Epidermal melanocyte (primary cell): ENCODE measurements around the gene ENPP3.

ENCODE experiments used
- DNase-seq: peaks from one replicate; pipeline ENCODE4 v3.0.0; 2011; ENCODE audit warnings: low spot score; ENCODE audit not compliant: insufficient read length

The ENPP3 gene

GRCh38 chr6:131642987-131643611, 6.0 kb downstream of the ENPP3 start:
- no peak for DNase-seq

DNA sequence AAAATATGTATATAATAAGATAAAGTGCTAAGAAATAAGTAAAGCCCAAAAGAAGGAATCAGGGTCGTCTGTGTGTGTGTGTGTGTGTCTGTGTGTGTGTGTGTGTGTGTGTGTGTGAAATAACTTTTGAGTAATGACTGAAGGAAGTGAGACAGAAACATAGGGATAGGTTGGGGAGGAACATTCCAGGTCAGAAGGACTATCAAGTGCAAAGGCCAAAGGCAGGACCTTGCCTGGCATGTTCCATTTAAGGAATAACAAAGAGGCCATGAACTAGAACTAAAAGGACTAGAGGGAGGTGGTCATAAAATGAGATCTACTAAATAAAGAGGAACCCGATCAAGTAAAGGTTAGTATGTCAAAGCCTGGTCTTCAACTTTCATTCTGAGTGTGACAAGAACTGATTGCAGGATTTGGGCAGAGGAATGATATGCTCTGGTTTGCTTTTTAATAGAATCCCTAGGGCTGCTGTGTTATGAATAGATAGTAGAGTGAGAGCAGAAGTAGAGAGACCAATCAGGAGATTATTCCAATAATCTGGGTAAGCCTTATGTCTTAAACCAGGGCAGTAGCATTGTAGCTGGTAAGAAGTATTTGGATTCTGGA, 6.9 kb downstream of the ENPP3 start:
- no peak for DNase-seq

- no peak for DNase-seq
Observed at GRCh38 chr6:131644921-131645320, 7.8 kb downstream of the ENPP3 start.

- no peak for DNase-seq
Observed at GRCh38 chr6:131645846-131646245, 8.7 kb downstream of the ENPP3 start.

- DNase-seq = no peak
Observed at GRCh38 chr6:131646249-131646670, 9.2 kb downstream of the ENPP3 start.

- no peak for DNase-seq
Observed at GRCh38 chr6:131651782-131652181, 14.7 kb downstream of the ENPP3 start.

GRCh38 chr6:131652472-131652871, 15.4 kb downstream of the ENPP3 start:
- no peak for DNase-seq

GRCh38 chr6:131654326-131654725, 17.2 kb downstream of the ENPP3 start:
- no peak for DNase-seq

DNA sequence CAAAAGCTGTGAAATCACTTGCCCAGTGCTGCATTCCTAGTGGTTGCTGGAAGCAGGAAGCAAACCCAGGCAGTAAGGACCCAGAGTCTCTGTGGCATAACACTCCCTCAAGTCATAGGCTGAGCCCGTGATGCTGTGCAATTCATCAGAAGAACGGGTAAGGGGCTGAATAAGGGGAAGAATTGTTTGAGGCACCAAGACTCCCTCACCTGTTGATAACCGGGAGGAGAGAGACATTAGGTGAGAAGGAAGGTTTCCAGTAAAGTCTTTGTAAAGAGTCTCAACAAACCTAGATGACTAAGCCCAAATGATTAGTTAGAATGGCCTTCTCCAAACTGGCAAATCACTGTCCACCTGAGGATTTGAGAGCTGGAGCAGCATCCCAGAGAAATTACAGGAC, 18.3 kb downstream of the ENPP3 start:
- DNase-seq = no peak

DNA sequence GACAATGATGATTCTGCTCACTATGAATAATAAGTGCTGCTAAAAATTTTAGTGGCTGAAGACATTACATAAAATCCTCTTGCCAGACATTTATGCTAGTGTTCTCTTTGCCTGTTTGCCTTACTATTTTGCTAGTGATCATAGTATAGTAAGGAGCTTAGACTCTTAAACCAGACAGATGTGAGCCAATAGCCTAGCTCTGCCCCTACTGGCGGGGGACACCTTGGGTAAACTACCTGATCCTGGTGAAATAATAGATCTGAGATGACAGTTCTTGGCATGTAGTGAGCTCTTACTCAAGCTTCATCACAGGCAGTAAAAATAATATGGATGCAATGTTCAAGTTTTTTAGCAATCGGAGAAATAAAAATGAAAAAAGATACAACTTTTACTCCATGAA, 18.8 kb downstream of the ENPP3 start:
- no peak for DNase-seq

DNA sequence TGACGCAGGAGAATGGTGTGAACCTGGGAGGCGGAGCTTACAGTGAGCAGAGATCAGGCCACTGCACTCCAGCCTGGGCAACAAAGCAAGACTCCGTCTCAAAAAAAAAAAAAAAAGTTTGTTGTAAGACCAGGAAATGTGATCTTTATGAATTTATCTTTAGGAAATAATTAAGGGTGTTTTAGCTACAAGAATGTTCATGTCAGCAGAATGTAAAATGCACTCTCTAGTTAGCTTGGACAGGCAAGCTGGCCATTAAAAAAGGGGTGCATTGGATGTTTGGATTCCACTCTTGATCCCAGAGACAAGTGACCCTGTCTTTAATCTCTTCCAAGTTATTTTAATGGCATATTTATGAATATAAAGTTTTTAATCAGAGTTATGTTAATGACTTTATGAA, 19.6 kb downstream of the ENPP3 start:
- no peak for DNase-seq

GRCh38 chr6:131657222-131657621, 20.1 kb downstream of the ENPP3 start:
- DNase-seq = no peak

DNA sequence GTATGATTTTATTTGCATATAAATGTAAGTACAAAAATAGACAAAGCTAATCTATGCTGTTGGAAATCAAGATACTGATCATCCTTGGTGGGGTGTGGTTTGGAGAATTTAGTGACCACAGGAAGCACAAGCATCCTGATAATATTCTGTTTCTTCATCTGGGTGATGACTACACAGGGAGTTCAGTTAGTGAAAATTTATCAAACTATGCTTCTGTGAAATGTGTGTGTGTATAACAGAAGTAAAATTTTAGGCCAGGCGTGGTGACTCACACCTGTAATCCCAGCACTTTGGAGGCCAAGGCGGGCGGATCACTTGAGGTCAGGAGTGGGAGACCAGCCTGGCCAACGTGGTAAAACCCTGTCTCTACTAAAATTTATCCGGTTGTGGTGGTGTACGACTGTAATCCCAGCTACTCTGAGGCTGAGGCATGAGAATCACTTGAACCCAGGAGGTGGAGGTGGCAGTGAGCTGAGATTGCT, 20.6 kb downstream of the ENPP3 start:
- DNase-seq = no peak

GRCh38 chr6:131658287-131658686, 21.2 kb downstream of the ENPP3 start:
- no peak for DNase-seq

DNA sequence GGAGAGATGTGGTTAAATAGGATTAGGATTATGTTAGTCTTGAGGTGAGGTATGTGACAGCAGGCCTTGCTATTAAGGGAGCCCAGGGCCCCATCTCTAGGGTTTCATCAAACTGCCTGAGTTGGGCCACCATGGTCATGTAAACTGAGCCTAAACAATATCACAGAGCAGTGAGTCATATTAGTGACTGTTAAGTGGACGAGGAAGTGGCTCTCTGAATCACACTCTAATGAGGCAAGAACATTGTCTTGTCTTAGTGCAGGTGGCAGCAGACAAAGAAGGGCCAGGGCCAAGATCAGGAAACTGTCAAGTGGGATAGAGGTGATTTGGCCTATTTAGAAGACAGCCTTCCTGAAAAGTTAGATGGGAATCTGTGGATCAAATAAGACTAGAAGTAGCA, 23.1 kb downstream of the ENPP3 start:
- DNase-seq = no peak

DNA sequence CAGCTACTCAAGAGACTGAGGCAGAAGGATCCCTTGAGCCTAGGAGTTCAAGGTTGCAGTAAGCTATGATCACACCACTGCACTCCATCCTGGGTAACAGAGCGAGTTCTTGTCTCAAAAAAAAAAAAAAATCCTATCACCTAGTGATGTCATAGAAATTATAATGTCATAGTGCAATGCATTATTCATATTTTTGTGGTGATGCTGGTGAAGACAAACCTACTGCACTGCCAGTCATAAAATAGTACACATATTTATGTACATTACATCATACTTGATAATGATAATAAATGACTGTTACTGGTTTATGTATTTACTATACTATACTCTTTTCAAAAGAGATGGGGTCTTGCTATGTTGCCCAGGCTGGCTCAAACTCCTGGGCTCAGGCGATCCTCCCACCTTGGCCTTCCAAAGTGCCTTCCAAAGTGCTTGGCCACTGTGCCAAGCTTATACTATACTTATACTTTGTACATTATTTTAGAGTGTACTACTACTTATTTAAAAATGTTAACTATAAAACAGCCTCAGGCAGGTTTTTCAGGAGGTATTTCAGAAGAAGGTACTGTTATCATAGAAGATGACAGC, 26.6 kb downstream of the ENPP3 start:
- DNase-seq = no peak

- DNase-seq = no peak
Observed at GRCh38 chr6:131669891-131670290, 32.8 kb downstream of the ENPP3 start.

GRCh38 chr6:131673184-131673583, 36.1 kb downstream of the ENPP3 start:
- DNase-seq = no peak

DNA sequence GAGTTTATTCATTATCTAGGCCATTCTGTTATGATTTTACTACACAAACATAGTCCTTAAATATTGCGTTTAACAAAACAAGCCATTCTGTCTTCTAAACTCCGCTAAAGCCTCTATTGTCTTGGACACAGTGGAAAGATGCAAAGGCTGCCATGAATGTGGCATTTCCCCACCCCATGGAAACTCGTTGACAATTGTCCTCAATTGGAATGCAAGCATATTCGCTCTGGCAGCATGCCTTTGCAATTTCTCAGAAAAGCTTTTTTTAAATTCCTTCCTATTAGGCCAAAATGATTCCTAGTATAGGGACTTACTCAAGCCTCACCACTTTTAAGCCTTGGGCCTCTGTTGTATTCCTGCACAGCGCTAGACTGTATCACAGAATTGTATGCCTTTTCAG, 41.3 kb downstream of the ENPP3 start:
- DNase-seq = no peak

DNA sequence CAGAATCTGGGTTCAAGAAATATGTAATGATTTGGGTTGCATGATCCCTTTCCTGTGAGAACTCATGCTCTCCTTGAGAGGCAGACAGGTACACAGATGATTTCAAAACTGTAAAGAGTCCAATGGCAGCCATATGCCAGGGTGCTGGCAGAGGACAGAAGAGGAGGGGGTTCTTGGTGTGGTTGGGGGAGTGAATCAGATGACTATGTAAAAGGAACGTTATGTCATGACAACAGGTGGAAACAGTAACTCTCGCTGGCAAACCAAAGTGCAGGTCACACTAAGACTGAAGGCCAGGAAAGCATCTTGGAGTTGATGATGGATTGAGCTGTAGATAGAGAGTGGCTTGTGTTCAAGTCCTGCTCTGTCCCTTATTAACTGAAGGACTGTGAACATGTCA, 43.8 kb downstream of the ENPP3 start:
- no peak for DNase-seq

DNA sequence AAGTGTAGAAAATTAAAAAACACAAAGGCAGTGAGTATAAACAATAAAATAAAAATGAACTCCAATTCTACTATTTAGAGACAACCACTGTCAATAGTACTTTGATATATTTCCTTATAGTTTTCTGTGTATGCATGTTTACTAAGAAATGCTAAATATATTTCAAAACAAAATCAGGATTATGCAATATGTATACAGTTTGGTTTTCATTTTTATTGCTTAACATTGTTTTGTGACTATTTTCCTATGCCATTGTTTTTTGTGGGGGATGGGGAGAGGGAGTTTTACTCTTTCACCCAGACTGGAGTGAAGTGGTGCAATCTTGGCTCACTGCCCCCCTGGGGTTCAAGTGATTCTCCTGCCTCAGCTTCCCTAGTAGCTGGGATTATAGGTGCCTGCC, 44.5 kb downstream of the ENPP3 start:
- no peak for DNase-seq

GRCh38 chr6:131682442-131682841, 45.3 kb downstream of the ENPP3 start:
- DNase-seq = no peak

GRCh38 chr6:131683479-131683878, 46.4 kb downstream of the ENPP3 start:
- no peak for DNase-seq
